ENCODE data around the gene NCKAP5.

NCKAP5 gene

GRCh38 chr2:133322909-133323308 is 245.4 kb downstream of the NCKAP5 start:
- H3K4me3 ChIP-seq (ENCODE audit: low read depth, low read length) = no peak overlapping the region
- DNase-seq (ENCODE audit: low read depth) = no peak

GRCh38 chr2:133317178-133317577 is 251.1 kb downstream of the NCKAP5 start:
- no peak overlapping the region for H3K4me3 ChIP-seq (ENCODE audit: low read depth, low read length)
- no peak for DNase-seq (ENCODE audit: low read depth)

DNA sequence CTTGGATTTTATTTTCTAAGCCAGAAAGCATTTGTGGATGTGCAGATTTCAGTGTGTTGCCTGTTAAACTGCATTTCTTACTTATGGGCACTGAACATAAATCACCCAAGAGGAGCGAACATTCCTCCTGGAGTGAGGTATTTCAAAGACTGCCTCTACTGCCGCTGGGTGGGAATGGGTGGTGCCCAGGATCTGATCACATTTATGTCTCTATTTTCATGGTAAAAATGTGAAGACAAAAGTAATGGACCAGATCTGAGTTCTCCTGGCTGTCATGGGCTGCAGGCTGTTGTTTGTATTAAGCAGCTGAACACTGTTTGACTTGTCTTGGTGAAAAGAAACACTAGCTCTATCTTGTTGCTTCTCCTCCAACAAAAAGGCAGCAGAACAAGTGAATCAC is 251.7 kb downstream of the NCKAP5 start:
- no peak for DNase-seq (ENCODE audit: low read depth)
- no peak overlapping the region for H3K4me3 ChIP-seq (ENCODE audit: low read depth, low read length)

- H3K4me3 ChIP-seq (ENCODE audit: low read depth, low read length) = no peak overlapping the region
- DNase-seq (ENCODE audit: low read depth) = no peak
These were observed 253.0 kb downstream of the NCKAP5 start for GRCh38 chr2:133315280-133315679.

DNA sequence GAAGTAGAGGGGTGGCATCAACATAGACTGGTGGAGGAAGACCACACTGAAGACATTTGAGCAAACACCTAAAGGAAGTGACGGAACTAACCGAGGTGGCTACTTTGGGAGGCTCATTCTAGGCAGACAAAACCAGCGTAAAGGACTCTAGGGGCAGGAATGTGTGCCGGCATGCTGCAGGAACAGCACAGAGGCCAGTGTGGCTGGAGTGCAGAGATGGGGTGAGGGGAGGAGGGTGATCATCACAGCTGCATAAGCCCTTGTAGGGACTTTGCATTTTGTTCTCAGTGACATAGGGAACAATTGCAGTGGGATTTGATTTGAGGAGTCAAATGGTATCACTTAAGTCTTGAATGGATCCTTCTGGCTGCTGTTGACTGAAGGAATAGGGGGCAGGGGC is 253.5 kb downstream of the NCKAP5 start:
- DNase-seq (ENCODE audit: low read depth) = no peak
- no peak overlapping the region for H3K4me3 ChIP-seq (ENCODE audit: low read depth, low read length)

DNA sequence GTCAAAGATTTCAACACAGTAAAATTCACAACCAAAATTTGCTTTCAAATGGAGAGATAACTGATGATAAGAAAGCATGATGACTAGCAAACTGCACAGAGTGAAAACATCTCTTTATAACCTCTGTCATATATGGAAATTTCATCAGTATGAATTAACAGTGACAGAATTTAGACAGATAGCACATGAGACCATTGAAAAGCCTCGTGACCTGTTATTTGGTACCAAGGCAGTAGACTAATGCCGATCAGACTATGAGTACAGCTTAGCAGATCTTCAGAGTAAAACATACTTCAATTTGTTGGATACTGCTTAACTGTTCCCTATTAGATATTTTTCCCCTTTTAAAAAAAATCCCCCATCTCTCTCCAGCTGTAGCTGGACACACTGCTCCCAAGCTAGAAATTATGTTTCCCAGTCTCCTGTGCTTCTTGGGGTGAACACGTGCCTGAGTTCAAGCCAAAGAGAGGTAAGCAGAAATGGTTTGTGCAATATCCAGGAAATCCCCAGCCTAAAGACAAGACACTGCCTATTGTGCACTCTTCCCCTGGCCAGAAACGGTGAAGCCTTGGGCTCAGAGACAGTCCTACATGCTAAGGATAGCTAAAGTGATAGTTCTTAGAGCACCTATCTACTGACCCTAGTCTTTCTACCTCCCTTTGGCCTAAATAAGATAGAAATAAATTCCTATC is 256.1 kb downstream of the NCKAP5 start:
- DNase-seq (ENCODE audit: low read depth) = no peak
- no peak overlapping the region for H3K4me3 ChIP-seq (ENCODE audit: low read depth, low read length)

DNA sequence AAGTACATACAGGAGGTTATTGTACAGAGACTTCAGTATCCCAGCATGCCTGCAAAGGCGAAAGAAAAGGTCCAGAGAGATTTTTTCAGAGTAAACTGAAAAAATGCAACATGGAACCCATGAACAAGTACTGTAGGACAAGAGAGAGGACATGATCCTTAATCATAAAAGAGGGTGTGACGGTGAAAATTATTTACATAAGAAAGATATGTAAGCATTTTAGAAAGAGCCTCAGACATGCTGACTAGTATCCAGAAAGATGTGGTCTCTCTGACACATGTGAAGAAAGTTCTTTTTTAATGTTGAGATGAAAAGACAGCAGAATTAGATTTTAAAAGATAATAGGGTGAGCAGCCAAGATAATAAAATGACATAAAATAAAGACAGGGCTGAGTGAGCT is 262.0 kb downstream of the NCKAP5 start:
- H3K4me3 ChIP-seq (ENCODE audit: low read depth, low read length) = no peak overlapping the region
- DNase-seq (ENCODE audit: low read depth) = no peak

DNA sequence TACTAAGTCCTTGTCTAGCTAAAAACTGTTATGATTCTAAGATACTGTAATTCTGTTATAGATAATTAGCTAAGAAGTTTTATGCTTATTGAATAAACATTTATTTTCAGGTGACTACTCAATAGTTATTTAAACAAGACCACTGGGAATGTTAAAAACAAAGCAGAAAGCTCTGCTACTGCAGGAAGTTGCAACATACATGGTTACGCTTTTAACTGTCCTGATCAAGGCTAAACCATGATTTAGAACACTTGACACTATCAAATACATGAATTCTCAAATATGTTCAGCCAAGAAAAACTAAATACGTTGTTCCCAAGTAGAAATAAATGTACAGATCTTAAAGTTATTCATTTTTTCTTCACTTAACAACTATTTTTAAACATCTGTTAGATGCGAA is 263.9 kb downstream of the NCKAP5 start:
- no peak for DNase-seq (ENCODE audit: low read depth)
- no peak overlapping the region for H3K4me3 ChIP-seq (ENCODE audit: low read depth, low read length)

DNA sequence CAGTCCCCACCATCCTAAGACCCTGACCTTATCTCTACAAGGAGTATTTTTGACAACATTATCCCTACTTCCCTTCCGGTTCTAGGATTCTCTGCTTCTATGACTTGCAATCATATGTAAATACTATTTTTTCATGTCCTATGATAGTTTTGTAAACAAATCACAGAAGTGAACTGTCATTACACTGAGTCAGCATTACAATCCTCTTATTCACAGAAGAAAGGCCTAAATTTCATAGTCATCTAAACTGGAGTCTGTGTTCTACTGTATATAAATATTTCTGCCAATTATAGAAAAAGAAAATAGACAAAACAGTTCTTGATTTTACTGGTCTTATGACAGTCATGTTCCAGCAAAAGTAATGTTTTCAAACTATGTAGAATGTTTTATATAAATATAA is 265.1 kb downstream of the NCKAP5 start:
- H3K4me3 ChIP-seq (ENCODE audit: low read depth, low read length) = no peak overlapping the region
- no peak for DNase-seq (ENCODE audit: low read depth)

DNA sequence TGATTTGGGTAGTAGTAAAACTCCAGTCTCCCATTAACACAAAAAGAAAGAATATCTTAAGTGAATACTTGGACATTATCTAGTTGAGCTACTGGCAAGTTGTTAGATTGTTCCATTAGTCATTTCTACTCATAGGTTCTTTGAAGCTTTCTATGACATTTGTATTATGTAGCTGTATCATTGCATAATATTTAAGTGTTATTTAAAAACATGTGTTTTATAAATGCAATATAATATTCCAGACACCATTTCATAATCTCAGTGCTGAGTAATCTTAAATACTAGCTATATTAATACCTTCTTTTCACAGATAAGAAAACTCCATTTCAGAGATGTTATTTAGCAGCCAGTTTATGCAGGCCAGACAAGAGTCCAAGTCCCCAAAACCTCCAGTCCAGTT is 271.9 kb downstream of the NCKAP5 start:
- H3K4me3 ChIP-seq (ENCODE audit: low read depth, low read length) = no peak overlapping the region
- no peak for DNase-seq (ENCODE audit: low read depth)

DNA sequence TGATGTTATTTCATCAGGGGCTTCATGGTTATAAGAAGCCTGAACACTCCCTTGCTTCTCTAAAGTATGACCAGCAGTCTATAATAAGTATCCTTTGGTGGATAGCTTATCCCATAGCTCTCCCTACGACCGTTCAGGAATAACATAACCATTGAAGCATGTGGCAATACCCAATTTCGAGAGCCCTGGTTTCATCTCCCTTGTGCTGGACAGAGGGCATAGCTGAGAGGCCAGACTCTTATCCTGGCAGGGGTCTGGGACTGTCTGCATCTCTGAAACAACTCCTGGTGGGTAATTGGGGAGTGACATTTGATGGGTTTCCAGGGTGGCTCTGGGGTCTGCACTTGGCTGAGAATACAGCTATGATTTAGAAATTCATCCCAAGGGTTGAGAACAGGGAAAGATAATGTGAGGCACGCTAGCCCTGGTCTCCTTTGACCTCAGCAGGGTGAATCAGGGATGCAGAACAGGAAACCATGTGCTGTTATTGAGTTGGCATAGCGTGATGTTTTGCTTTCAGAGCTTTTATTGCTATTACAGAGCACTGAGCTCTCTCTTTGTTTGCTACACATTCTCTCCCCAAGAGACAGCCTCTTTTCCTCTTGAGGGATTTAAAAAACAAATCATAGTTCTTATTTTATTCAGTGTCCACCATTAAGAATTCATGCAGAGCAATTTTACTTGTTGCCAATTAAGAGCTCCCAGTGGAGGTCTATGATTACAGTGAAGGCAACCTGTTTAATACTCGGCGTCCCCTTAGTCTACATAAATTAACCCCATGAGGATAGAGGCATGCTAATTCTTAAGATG is 274.5 kb downstream of the NCKAP5 start:
- peak; percentile 36 for DNase-seq (ENCODE audit: low read depth)
- H3K4me3 ChIP-seq (ENCODE audit: low read depth, low read length) = no peak overlapping the region

DNA sequence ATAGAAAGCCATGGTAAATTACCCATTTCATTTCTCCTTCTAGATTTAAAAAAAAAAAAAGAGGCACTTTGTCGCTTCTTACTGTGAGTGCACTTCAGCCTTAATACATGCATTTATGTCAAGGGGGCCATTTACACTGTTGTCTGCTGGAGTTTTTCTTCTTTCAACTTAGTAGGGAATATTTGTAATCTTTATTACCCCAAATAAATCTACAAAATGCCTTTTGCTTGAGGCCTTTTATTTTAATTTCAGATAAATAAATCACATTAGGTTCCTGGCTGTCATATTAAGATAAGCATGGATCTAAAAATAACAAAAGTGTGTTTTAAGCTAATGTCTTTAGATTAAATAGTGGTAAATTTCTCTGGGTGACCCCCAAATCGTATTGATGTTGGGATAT is 276.0 kb downstream of the NCKAP5 start:
- no peak for DNase-seq (ENCODE audit: low read depth)
- no peak overlapping the region for H3K4me3 ChIP-seq (ENCODE audit: low read depth, low read length)

DNA sequence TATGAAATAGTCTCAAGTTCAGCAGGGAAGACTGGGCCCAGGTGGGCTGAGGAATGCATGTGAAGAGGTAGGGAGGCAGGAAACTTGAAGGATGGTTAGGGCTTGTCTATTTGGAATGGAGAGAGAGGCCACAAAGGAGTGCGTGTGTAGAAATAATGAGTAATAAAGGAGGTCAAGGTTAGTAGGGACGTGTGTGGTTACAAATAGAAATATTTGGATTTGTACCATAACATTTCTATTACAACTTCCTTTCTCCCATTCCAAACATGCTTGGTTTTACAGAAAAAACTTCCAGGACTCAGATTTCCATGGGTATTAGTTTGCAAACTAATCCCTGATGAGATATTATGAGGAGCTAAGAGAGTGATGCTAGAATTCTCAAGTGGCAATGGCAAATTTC is 280.6 kb downstream of the NCKAP5 start:
- peak; percentile 54 for DNase-seq (ENCODE audit: low read depth)
- H3K4me3 ChIP-seq (ENCODE audit: low read depth, low read length) = no peak overlapping the region

- H3K4me3 ChIP-seq (ENCODE audit: low read depth, low read length) = no peak overlapping the region
- no peak for DNase-seq (ENCODE audit: low read depth)
These were observed 281.8 kb downstream of the NCKAP5 start for GRCh38 chr2:133286326-133286922.

- no peak overlapping the region for H3K4me3 ChIP-seq (ENCODE audit: low read depth, low read length)
- DNase-seq (ENCODE audit: low read depth) = no peak
These were observed 295.2 kb downstream of the NCKAP5 start for GRCh38 chr2:133273031-133273430.

- no peak for DNase-seq (ENCODE audit: low read depth)
- H3K4me3 ChIP-seq (ENCODE audit: low read depth, low read length) = no peak overlapping the region
These were observed 297.2 kb downstream of the NCKAP5 start for GRCh38 chr2:133271105-133271504.

GRCh38 chr2:133270550-133270949 is 297.7 kb downstream of the NCKAP5 start:
- no peak overlapping the region for H3K4me3 ChIP-seq (ENCODE audit: low read depth, low read length)
- no peak for DNase-seq (ENCODE audit: low read depth)

DNA sequence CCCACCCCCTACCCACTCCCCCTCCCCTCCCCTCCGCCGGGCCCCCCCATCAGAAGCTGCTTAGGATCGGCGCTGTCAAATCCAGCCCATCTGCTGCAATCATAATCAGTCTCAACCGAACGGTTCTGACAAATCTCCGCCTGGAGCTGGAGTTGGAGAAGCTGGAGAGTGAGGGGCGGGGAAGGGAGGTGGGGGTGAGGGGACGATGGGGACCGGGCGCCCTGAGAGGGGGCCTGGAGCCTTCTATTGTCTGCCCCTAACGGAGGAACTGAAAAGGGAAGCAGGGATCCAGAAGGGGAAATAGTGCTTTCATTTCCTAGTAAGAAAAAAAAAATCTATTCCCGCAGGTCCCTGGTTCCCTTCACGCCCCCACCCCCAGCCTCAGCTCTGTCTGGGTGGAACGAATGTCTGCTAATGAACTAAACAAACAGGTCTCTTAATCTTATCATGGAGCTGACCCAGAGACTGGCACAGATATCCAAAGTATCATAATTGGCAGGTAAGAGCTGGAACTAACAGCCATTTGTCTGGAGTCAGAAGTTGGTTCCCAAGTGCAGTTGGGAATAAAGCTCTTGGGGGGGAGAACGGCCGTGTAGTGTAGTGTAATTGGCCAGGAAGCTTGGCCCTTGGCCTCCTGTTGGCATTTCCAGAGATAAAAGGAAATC is 301.2 kb downstream of the NCKAP5 start:
- DNase-seq (ENCODE audit: low read depth) = no peak
- H3K4me3 ChIP-seq (ENCODE audit: low read depth, low read length) = peak overlapping the region; percentile 54

DNA sequence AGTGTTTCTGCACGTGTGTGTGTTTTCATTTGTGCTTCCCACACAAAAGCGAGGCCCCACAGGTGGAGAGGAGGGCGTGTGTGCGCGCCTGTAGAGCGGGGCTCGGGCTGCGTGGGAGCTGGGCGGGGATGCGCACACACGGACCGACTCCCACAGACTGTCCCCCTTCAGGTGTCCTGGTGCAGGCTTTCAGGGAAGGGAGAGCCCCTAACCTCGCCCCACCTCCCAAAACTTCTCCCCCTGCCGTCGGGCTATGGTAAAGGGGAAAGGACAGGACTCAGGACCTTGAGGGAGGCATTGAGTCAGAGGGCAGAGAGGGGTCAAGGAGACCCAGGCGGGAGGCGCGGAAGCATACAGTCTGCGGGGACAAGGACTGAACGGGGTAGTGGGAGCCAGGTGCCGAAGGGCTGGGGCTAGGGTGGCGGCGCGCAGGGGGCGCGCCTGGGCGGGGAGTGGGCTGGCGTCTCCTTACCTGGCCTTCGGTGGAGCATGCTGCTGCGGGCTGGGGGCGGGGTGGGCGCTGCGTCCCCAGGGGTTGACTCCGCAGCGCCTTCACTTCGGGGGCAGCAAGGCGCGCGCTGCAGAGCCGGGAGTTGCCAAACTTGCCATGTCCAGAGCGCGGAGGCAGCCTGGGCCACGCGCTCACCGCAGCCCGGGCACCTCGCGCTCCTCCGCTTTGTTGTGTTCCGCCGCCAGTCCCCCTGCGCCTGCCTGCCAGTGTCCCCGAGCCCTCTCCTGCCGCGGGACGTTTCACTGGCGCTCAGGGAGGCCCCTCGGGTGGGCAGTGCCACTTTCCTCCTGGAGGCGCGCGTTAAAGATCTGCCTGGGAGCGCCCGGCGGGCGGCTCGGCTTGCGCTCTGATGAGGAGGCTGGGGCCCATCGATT is 302.0 kb downstream of the NCKAP5 start:
- no peak for DNase-seq (ENCODE audit: low read depth)
- peak overlapping the region; percentile 54 for H3K4me3 ChIP-seq (ENCODE audit: low read depth, low read length)
